GM12891 (cell line): ENCODE data around the gene CAMSAP3.

ENCODE experiments used
- DNase-seq: peaks from one replicate; pipeline ENCODE4 v3.0.0; 2011; ENCODE audit warnings: low spot score; ENCODE audit not compliant: insufficient read length
- FAIRE-seq: peaks from 2 replicates; lab custom pipeline; 2011; peaks lifted over from hg19 to GRCh38; lab: Jason Lieb, UNC
- PAX5 ChIP-seq: IDR thresholded peaks from 2 replicates; pipeline ENCODE4 v1.6.1; 2011; ENCODE audit warnings: low read length, moderate library complexity, mild to moderate bottlenecking; ENCODE audit not compliant: insufficient read depth, severe bottlenecking
- POLR2A ChIP-seq: IDR thresholded peaks from 2 replicates; pipeline ENCODE4 v1.6.1; 2011; ENCODE audit warnings: low read depth, low read length, control low read depth
- POLR2AphosphoS5 ChIP-seq: IDR thresholded peaks from 2 replicates; pipeline ENCODE4 v1.6.1; 2011; ENCODE audit warnings: low read depth, low read length, control low read depth
- POU2F2 ChIP-seq: IDR thresholded peaks from 2 replicates; pipeline ENCODE4 v1.6.1; 2011; ENCODE audit warnings: low read depth, mild to moderate bottlenecking, control low read depth, low read length, moderate library complexity
- SPI1 ChIP-seq: IDR thresholded peaks from 2 replicates; pipeline ENCODE4 v1.6.1; 2011; ENCODE audit warnings: low read depth, low read length, control low read depth
- TAF1 ChIP-seq: IDR thresholded peaks from 2 replicates; pipeline ENCODE4 v1.6.1; 2011; ENCODE audit warnings: low read depth, low read length, control low read depth

CAMSAP3 gene

DNA sequence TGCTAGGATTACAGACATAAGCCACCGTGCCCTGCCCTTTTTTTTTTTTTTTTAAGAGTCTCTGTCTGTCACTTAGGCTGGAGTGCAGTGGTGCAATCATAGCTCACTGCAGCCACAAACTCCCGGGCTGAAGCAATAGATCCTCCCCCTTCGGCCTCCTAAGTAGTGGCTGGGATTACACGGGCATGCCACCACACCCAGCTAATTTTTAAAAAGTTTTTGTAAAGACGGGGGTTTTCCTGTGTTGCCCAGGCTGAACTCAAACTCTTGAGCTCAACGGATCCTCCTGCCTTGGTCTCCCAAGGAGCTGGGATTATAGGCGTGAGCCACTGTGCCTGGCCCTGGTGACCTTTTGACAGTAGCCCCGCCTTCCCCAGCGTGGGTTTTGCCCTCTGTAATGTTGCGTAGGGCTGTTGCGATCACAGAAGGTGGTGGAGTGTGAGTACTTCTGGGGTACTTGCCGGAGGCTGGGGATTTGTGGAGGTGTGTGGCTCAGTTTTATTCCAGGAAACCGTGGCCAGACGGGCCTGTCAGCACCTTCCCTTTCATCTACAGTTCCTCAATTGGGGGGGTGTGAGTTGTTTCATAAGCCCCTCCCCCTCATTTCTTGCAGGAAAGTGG is 61.6 kb downstream of the CAMSAP3 start:
- TF ChIP-seq POLR2A (no peak), SPI1 (peak; percentile 45; the same call in 1 of the 2 replicates)
- DNase-seq (no peak), FAIRE-seq (no peak)

DNA sequence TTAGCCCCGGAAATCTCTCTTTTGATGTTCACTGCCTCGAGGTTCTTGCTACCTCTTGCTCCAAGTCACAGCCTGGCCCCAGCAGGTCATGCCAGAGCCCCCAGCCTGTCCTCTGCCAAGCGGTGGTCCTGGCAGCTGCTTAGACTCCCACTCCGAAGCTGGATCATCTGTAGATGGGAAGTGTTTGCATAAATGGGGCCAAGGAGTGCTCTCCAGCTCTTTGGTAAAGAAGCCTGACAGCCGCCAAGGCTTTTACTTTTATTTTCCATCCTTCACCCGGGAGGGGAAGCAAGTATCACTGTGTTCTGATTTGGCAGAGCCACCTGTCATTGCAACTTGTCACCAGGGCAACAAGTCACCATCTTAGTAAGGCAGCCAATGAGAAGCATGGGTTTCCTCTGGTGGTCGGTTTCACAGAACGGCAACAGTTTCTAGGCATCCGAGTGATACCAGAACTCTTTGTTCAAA is 62.6 kb downstream of the CAMSAP3 start:
- peak; percentile 92 for DNase-seq
- TF ChIP-seq SPI1 (no peak), POLR2A (no peak), POLR2AphosphoS5 (no peak), TAF1 (no peak), POU2F2 (no peak), PAX5 (no peak)
- peak; percentile 90 for FAIRE-seq

DNA sequence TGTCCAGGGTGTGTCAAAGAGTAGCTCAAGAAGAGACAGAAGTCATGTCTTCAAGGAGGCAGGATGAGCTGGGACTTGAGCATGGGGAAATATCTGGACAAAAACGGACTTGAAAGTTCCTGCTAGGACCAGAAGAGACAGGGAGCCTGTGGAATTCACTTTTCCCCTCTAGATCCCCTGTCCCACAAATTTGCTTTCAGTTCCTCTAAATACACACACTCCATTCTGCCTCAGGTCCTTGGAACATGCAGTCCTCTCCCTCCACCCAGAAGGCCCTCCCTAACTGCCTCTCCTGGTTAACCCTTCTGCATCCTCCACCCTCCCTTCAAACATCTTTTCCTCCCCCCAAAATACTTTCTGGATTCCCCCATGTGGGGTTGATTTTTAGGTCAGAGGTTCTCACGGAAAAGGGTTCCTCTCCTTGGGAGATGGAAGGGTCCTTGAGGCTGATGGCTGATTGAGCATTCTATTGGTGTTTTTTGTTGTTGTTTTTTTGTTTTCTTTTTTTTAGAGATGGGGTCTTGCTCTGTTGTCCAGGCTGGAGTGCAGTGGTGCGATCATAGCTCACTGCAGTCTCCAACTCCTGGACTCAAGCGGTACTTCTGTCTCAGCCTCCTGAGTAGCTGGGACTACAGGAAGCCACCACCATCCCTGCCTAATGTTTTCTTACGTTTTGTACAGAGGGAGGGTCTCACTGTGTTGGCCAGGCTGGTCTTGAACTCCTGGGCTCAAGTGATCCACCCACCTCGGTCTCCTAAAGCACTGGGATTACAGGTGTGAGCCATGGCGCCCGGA is 66.3 kb downstream of the CAMSAP3 start:
- no peak for DNase-seq
- no peak for FAIRE-seq

DNA sequence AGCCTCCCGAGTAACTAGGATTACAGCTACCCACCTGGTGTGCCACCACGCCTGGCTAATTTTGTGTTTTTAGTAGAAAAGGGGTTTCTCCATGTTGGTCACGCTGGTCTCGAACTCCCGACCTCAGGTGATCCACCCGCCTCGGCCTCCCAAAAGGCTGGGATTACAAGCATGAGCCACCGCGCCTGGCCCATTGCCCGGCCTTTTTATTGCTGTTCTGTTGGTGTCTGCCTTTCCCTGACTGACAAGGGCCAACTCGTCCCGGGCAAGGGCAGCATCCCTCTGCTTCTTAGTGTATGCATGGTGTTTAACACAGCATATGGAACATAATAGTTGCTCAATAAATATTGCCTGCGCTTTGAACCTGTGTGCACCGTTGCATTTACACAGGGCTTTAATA is 67.0 kb downstream of the CAMSAP3 start:
- no peak for FAIRE-seq
- TF ChIP-seq POLR2AphosphoS5 (no peak), POU2F2 (no peak), SPI1 (no peak), TAF1 (no peak), POLR2A (no peak), PAX5 (no peak)

More for the DNA sequence above, 66.3 kb downstream of the CAMSAP3 start:
- TF ChIP-seq PAX5 (no peak), SPI1 (peak; percentile 56)

DNA sequence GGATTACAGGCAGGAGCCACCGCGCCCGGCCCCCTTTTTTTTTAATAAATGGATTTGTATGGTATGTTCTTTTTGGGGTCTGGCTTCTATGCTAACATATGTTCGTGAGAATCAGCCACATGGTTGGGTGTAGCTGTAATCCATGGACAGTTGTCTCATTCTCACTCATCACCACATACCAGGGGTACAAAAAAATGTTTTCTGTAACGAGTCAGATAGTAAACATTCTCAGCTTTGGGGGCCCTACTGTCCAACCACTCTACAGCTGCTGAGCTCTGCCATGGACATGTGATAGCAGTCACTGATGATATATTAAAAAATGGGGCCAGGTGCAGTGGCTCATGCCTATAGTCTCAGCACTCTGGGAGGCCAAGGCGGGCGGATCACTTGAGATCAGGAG is 68.0 kb downstream of the CAMSAP3 start:
- no peak for DNase-seq
- no peak for TF ChIP-seq TAF1
- TF ChIP-seq POU2F2: no peak
- no peak for TF ChIP-seq SPI1
- TF ChIP-seq POLR2A: no peak
- no peak for TF ChIP-seq PAX5
- TF ChIP-seq POLR2AphosphoS5: no peak
- FAIRE-seq: no peak

More for the DNA sequence above, 67.0 kb downstream of the CAMSAP3 start:
- no peak for DNase-seq

DNA sequence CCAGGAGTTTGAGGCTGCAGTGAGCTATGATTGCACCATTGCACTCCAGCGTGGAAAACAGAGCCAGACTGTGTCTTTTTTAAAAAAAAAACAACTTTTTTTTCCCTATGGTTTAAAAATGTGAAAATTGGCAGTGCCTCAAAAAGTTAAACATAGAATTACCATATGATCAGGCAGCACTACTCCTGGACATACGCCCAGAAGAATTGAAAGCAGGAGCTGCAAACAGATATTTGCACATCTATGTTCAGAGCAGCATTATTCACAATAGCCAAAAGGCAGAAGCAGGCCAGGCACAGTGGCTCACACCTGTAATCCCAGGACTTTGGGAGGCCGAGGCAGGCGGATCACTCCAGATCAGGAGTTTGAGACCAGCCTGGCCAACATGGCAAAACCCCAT is 69.4 kb downstream of the CAMSAP3 start:
- DNase-seq (no peak), FAIRE-seq (no peak)
- no peak for TF ChIP-seq POLR2AphosphoS5
- TF ChIP-seq PAX5: no peak
- no peak for TF ChIP-seq TAF1
- no peak for TF ChIP-seq POLR2A
- TF ChIP-seq POU2F2: no peak
- no peak for TF ChIP-seq SPI1
